HL-60 (cell line): ENCODE measurements around the gene MTTP.

Source experiments
- POLR2AphosphoS5 ChIP-seq: IDR thresholded peaks from 2 replicates; pipeline ENCODE4 v1.6.1; 2012; ENCODE audit warnings: low read depth
- SPI1 ChIP-seq: IDR thresholded peaks from 2 replicates; pipeline ENCODE4 v1.6.1; 2012; ENCODE audit warnings: low read depth, mild to moderate bottlenecking, borderline replicate concordance
- TF ChIP-seq, protein P1 (sequence below): IDR thresholded peaks from one replicate; pipeline ENCODE4 v1.5.1; 2011; ENCODE audit warnings: low read length, control low read depth, inconsistent platforms; ENCODE audit not compliant: insufficient read depth

DNA sequence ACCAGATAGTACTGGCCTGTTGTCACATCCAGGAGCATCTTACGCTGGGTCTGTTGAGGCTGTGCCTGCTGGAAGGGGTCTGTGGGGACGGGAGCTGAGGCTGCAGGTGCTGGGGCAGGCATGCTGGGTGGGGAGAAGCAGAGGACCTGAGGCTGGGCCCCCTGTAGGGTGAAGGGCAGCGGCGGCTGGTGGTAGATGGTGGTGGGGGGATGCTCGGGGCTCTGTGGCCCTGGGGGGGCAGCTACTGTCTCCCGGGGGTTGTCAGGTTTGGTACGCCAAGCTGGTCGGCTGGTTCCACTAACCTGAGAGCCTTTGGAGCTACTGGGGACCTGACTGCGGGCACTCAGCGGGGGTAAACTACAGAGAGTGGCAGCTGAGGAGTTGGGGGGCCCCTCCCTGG, 75.2 kb downstream of the MTTP start:
- TF ChIP-seq, protein P1, sequence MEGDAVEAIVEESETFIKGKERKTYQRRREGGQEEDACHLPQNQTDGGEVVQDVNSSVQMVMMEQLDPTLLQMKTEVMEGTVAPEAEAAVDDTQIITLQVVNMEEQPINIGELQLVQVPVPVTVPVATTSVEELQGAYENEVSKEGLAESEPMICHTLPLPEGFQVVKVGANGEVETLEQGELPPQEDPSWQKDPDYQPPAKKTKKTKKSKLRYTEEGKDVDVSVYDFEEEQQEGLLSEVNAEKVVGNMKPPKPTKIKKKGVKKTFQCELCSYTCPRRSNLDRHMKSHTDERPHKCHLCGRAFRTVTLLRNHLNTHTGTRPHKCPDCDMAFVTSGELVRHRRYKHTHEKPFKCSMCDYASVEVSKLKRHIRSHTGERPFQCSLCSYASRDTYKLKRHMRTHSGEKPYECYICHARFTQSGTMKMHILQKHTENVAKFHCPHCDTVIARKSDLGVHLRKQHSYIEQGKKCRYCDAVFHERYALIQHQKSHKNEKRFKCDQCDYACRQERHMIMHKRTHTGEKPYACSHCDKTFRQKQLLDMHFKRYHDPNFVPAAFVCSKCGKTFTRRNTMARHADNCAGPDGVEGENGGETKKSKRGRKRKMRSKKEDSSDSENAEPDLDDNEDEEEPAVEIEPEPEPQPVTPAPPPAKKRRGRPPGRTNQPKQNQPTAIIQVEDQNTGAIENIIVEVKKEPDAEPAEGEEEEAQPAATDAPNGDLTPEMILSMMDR, result no peak
- TF ChIP-seq SPI1, result no peak
- TF ChIP-seq POLR2AphosphoS5, result no peak
